ENCODE results near the gene CCNA2.
A peak's percentile ranks its signal among the peaks of the same experiment; 100 is the strongest.

CCNA2 gene

GRCh38 chr4:121790976-121791375 is 32.7 kb downstream of the CCNA2 start:
- CTCF ChIA-PET = interaction anchor here (1.2 to 1.4 kb wide), 3 partner anchors 9 to 54 kb away, joined by 3 to 4 read pairs (median 3); no protein-coding TSS in a partner anchor
- POLR2A ChIA-PET = interaction anchor here (1.0 kb wide), 1 partner anchor 94 kb away, joined by 3 read pairs; the partner anchor contains the start of gene ANXA5
- TF ChIP-seq CTCF (IDR thresholded peaks at IDR 0.05; ENCODE audit: control extremely low read depth, extremely low read depth, low read depth, missing control alignments) = no peak
- no peak for DNase-seq (ENCODE audit: extremely low spot score)

GRCh38 chr4:121789960-121790829 is 33.5 kb downstream of the CCNA2 start:
- ChIA-PET CTCF (interaction anchor here (1.1 to 1.4 kb wide), 3 partner anchors 9 to 110 kb away, joined by 3 to 4 read pairs (median 3); no protein-coding TSS in a partner anchor), POLR2A (no interaction called here)
- TF ChIP-seq CTCF (IDR thresholded peaks at IDR 0.05; ENCODE audit: control extremely low read depth, extremely low read depth, low read depth, missing control alignments) = no peak
- DNase-seq (ENCODE audit: extremely low spot score) = no peak

GRCh38 chr4:121789455-121789854 is 34.2 kb downstream of the CCNA2 start:
- no peak for DNase-seq (ENCODE audit: extremely low spot score)
- no peak for TF ChIP-seq CTCF (IDR thresholded peaks at IDR 0.05; ENCODE audit: control extremely low read depth, extremely low read depth, low read depth, missing control alignments)
- CTCF ChIA-PET = interaction anchor here (1.1 to 1.4 kb wide), 3 partner anchors 8 to 111 kb away, joined by 3 to 4 read pairs (median 3); no protein-coding TSS in a partner anchor
- POLR2A ChIA-PET = no interaction called here

- POLR2A ChIA-PET = interaction anchor here (0.6 kb wide), 1 partner anchor 14 kb away, joined by 5 read pairs; no protein-coding TSS in a partner anchor
- peak; percentile 43 for DNase-seq (ENCODE audit: extremely low spot score)
- no peak for TF ChIP-seq CTCF (IDR thresholded peaks at IDR 0.05; ENCODE audit: control extremely low read depth, extremely low read depth, low read depth, missing control alignments)
- CTCF ChIA-PET = no interaction called here
These were observed 34.8 kb downstream of the CCNA2 start for GRCh38 chr4:121788896-121789295.

- CTCF ChIA-PET = interaction anchor here (0.8 to 1.7 kb wide), 3 partner anchors 8 to 13 kb away, joined by 3 to 4 read pairs (median 3); no protein-coding TSS in a partner anchor
- no peak for TF ChIP-seq CTCF (IDR thresholded peaks at IDR 0.05; ENCODE audit: control extremely low read depth, extremely low read depth, low read depth, missing control alignments)
- no peak for DNase-seq (ENCODE audit: extremely low spot score)
- POLR2A ChIA-PET = no interaction called here
These were observed 37.5 kb downstream of the CCNA2 start for GRCh38 chr4:121786221-121786620.

GRCh38 chr4:121785479-121785878 is 38.2 kb downstream of the CCNA2 start:
- POLR2A ChIA-PET = no interaction called here
- no peak for DNase-seq (ENCODE audit: extremely low spot score)
- no peak for TF ChIP-seq CTCF (IDR thresholded peaks at IDR 0.05; ENCODE audit: control extremely low read depth, extremely low read depth, low read depth, missing control alignments)
- CTCF ChIA-PET = interaction anchor here (0.8 to 1.7 kb wide), 3 partner anchors 9 to 13 kb away, joined by 3 to 4 read pairs (median 3); no protein-coding TSS in a partner anchor

Data from GM10248 (cell line).